Subcutaneous abdominal adipose tissue (tissue), 5 donors: ENCODE data around the gene LRRC3C.

Experiments
- H3K27ac ChIP-seq: one replicate; pipeline ENCODE4 v1.7.0; 2013; ENCODE audit warnings: low read depth, mild to moderate bottlenecking, inconsistent platforms, low read length, moderate library complexity
- H3K27me3 ChIP-seq, 5 donors: one replicate each; pipeline ENCODE4 v1.7.0; 2013; ENCODE audit warnings: low read length in 5 of 5, inconsistent platforms in 1 of 5; ENCODE audit not compliant: control insufficient read depth in 5 of 5, insufficient read depth in 4 of 5
- H3K36me3 ChIP-seq, 5 donors: one replicate each; pipeline ENCODE4 v1.7.0; 2013; ENCODE audit warnings: low read length in 5 of 5; ENCODE audit not compliant: control insufficient read depth in 5 of 5, insufficient read depth in 5 of 5
- H3K4me1 ChIP-seq, 5 donors: one replicate each; pipeline ENCODE4 v1.7.0; 2013; ENCODE audit warnings: low read length in 5 of 5, mild to moderate bottlenecking in 3 of 5, moderate library complexity in 1 of 5; ENCODE audit not compliant: control insufficient read depth in 5 of 5, insufficient read depth in 5 of 5
- H3K4me3 ChIP-seq, 5 donors: one replicate each; pipeline ENCODE4 v1.7.0; 2013; ENCODE audit warnings: low read length in 5 of 5, low read depth in 1 of 5
- H3K9ac ChIP-seq, 5 donors: one replicate each; pipeline ENCODE4 v1.7.0; 2013; ENCODE audit warnings: low read length in 5 of 5, mild to moderate bottlenecking in 4 of 5, moderate library complexity in 3 of 5
- H3K9me3 ChIP-seq, 5 donors: one replicate each; pipeline ENCODE4 v1.7.0; 2013; ENCODE audit warnings: low read length in 5 of 5; ENCODE audit not compliant: control insufficient read depth in 5 of 5
- donor health status: healthy.
- donor health status: healthy.
- donor health status: healthy.
- donor health status: healthy.
- donor health status: healthy.

The LRRC3C gene

DNA sequence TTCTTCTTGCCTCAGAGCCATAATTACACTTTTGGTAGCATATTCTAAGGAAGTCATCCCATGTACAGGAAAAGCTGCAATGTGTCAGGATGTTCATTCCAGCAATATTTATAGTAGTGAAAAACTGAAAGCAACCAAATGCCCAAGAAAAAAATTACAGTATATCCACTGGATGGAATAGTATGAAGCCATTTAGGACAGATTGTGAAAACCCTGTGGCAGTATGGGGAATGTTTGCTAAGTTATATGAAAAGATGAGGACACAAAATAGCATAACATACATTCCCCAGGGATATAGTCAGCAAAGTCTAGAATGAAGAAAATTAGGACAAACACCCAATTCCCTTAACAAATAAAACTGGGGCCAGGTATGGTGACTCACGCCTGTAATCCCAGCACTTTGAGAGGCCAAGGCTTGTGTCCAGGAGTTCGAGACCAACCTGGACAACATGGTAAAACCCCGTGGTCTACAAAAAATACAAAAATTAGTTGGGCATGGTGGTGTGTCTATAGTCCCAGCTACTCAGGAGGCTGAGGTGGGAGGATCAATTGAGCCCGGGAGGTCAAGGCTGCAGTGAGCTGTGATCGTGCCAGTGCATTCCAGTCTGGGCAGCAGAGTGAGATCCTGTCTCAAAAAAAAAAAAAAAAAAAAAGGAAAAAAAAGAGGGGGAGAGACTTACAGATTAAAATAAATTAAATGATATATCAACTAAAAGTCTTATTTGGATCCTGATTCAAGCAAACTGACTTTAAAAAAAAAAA, 2.3 kb downstream of the LRRC3C start:
- H3K36me3 ChIP-seq: no peaks in the 10 kb centered on the region
- H3K9ac ChIP-seq: no peak overlapping the region
- no peak overlapping the region for H3K4me3 ChIP-seq
- no peaks in the 10 kb centered on the region for H3K27me3 ChIP-seq
- H3K27ac ChIP-seq: peak overlapping the region; percentile 97
- no peaks in the 10 kb centered on the region for H3K9me3 ChIP-seq
- peaks cover 12 to 44% (median 41%) of the 10 kb centered on the region in 5 donors for H3K4me1 ChIP-seq

DNA sequence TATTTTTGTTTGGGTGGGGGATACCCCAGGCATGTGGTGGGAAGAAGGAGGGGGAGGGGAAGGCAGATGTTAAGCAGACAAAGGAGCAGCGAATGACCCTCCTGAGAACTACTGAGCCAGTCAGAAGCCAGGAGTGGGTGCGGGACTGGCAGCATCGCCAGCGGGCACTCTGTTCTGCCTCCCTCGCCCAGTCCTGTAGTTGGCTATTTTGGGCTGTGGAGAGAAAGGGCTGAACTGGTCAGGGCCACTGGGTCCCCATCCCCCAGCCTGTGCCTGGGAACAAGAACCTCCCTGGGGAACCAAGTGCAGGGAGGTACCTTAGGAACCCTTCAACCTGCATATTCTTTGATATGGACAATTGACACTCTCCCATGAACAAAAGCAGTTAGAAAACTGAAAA, 6.4 kb downstream of the LRRC3C start:
- Histone ChIP-seq H3K9ac (no peak overlapping the region), H3K9me3 (no peaks in the 10 kb centered on the region), H3K4me3 (no peak overlapping the region), H3K27ac (no peak overlapping the region), H3K36me3 (no peaks in the 10 kb centered on the region), H3K4me1 (peaks cover 5 to 10% (median 7%) of the 10 kb centered on the region in 5 donors), H3K27me3 (no peaks in the 10 kb centered on the region)

DNA sequence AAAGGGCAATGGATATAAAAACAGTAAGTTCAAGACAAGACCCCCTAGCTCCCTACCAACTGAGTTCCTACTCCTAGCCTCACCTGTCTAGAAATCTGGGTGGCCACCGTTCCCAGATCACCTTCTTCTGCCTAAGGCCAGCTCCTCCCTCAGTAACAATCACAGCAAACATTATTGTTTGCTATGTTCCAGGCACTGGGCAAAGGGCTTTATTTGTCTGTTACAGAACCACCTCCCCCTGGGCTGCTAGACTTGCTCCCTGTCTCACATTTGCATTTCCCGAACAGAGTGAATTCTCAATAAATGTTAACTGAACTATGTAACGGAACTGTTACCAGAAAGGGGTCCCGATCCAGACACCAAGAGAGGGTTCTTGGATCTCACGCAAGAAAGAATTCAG, 6.8 kb downstream of the LRRC3C start:
- Histone ChIP-seq H3K27me3 (no peaks in the 10 kb centered on the region), H3K4me1 (peaks cover 3 to 6% (median 4%) of the 10 kb centered on the region in 5 donors), H3K4me3 (no peak overlapping the region), H3K27ac (no peak overlapping the region), H3K9ac (no peak overlapping the region), H3K9me3 (no peaks in the 10 kb centered on the region), H3K36me3 (no peaks in the 10 kb centered on the region)

DNA sequence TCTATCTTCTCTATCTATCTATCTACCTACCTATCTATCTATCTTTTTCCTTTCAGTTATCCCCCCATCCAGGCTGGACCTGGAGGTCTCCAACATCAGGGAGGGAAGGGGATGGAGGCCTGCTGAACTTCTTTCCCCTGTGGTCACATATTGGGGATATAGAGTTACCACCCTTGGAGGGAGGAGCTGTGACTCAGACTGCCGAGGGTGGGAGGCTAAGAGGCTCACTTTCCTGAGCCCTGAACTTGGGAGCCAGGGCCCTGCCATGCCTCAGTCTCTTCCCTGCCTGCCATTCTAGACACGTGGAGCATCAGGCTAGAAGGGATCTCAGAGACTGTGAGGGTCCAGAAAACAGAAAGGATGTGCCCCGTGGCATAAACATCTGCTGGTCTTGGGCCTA, 8.4 kb downstream of the LRRC3C start:
- Histone ChIP-seq H3K9ac (no peak overlapping the region), H3K4me3 (no peak overlapping the region), H3K9me3 (no peaks in the 10 kb centered on the region), H3K36me3 (no peaks in the 10 kb centered on the region), H3K4me1 (peaks cover 0 to 7% (median 5%) of the 10 kb centered on the region in 5 donors), H3K27me3 (no peaks in the 10 kb centered on the region), H3K27ac (no peak overlapping the region)

DNA sequence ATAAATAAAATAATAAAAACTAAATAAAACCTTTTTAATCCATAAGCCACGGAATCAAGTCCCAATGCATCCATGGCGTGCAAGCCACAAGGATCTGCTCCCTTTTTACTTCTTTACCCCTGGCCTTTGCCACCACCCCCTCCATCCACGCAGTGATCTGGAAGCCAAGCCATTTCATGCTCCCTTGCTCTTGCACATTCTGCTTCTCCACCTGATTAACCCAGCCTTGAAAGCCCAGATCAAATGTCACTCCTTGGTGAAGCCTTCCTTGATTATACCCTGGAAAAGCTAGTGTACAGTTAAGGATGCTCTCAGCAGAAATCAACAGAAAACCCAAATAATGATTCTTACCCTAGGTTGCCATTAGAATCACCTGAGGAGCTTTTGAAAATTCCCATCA, 9.9 kb downstream of the LRRC3C start:
- H3K4me3 ChIP-seq: no peak overlapping the region
- no peaks in the 10 kb centered on the region for H3K9me3 ChIP-seq
- no peak overlapping the region for H3K9ac ChIP-seq
- H3K27me3 ChIP-seq: no peaks in the 10 kb centered on the region
- H3K27ac ChIP-seq: no peak overlapping the region
- H3K36me3 ChIP-seq: no peaks in the 10 kb centered on the region
- peaks cover 0 to 7% (median 5%) of the 10 kb centered on the region in 5 donors for H3K4me1 ChIP-seq

DNA sequence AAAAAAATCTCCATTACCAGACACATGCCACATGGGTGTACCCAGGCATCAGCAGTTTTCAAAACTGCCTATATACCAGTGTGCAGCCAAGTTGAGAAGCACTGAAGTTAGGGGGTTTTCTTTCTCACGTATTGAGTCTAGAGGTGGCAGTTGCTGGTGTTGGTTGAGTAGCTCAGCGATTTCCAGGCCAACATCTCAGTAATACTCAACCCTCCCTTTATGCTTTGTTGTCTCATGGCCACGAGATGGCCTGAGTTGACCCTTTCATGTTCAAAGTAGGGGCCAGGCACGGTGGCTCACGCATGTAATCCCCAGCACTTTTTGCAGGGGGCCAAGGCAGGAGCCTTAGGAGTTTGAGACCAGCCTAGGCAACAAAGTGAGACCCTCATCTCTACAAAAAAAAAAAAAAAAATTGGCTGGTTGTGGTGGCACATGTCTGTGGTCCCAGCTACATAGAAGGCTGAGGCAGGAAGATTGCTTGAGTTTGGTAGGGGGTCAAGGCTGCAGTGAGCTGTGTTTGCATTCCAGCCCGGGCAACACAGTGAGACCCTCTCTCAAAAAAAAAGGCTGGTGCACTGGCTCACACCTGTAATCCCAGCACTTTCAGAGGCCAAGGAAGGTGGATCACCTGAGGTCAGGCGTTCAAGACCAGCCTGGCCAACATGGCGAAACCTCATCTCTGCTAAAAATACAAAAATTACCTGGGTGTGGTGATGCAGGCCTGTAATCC, 10.8 kb downstream of the LRRC3C start:
- Histone ChIP-seq H3K4me1 (peaks cover 0 to 7% (median 5%) of the 10 kb centered on the region in 5 donors), H3K9me3 (no peaks in the 10 kb centered on the region), H3K36me3 (no peaks in the 10 kb centered on the region), H3K4me3 (no peak overlapping the region), H3K9ac (no peak overlapping the region), H3K27ac (no peak overlapping the region), H3K27me3 (peaks cover 0 to 2% (median 0%) of the 10 kb centered on the region in 5 donors)

DNA sequence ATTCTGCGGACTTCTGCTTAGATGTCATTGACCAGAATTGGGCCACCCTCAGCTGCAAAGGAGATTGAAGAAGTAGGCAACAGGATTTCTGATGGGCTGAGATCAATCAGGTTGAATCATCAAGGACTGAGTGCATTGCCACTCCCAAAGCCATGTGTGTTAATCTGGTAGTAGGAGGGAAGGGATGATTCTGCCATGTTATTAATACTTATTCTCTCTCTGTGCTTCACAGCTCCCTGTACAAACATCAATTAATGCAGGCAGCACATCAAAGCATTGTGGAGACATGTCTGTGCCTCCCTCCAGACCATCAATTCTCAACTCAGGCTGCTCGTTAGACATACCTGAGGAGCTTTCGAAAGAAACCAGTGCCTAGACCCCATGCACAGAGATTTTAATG, 11.6 kb downstream of the LRRC3C start:
- H3K4me3 ChIP-seq: no peak overlapping the region
- H3K9ac ChIP-seq: peak overlapping the region in 1 of 5 donors; percentile 16
- H3K36me3 ChIP-seq: no peaks in the 10 kb centered on the region
- H3K27ac ChIP-seq: no peak overlapping the region
- H3K9me3 ChIP-seq: no peaks in the 10 kb centered on the region
- peaks cover 0 to 2% (median 0%) of the 10 kb centered on the region in 5 donors for H3K27me3 ChIP-seq
- H3K4me1 ChIP-seq: peaks cover 0 to 7% (median 5%) of the 10 kb centered on the region in 5 donors

DNA sequence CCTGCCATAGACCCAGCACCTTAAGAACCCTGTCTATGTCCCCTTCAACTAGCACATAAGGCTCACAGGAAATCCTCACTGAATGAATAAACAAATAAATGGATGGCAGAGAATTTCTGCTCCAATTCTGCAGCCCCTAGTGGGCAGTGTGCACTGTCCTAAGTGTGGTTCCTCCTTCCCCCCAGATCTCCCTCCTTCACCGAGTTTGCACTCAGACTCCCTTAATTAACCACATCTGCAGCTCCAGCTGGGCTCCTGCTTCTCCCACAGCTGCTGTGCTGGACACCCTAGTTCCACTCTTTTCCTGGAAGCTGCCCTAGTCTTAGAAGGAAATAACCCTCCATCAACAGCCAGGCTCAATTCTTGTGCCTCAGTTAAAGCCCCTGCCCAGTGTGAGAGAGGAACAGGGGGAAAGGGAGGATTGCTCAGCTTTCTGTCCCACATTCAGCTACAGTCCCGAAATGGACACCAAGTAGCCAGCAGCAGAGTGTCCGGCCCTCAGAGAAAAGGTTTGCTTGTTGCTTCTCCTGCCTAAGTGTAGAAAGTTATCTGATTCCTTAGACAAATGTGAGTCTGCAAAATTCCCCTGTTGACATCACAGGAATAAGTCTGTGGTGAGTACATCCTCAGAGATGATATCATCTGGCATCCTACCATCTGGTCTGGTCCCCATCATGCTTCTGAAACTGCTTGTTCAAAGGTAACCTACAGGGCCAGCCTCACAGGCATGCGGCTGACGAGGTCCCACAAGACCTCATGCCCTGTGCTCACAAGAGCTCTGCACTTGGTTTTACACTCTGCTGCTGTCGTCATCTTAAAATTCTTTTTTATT, 12.3 kb downstream of the LRRC3C start:
- H3K27ac ChIP-seq: no peak overlapping the region
- H3K4me1 ChIP-seq: peaks cover 0 to 7% (median 5%) of the 10 kb centered on the region in 5 donors
- no peaks in the 10 kb centered on the region for H3K9me3 ChIP-seq
- H3K27me3 ChIP-seq: peaks cover 0 to 2% (median 0%) of the 10 kb centered on the region in 5 donors
- no peaks in the 10 kb centered on the region for H3K36me3 ChIP-seq
- H3K4me3 ChIP-seq: no peak overlapping the region
- H3K9ac ChIP-seq: peak overlapping the region in 1 of 5 donors; percentile 16

DNA sequence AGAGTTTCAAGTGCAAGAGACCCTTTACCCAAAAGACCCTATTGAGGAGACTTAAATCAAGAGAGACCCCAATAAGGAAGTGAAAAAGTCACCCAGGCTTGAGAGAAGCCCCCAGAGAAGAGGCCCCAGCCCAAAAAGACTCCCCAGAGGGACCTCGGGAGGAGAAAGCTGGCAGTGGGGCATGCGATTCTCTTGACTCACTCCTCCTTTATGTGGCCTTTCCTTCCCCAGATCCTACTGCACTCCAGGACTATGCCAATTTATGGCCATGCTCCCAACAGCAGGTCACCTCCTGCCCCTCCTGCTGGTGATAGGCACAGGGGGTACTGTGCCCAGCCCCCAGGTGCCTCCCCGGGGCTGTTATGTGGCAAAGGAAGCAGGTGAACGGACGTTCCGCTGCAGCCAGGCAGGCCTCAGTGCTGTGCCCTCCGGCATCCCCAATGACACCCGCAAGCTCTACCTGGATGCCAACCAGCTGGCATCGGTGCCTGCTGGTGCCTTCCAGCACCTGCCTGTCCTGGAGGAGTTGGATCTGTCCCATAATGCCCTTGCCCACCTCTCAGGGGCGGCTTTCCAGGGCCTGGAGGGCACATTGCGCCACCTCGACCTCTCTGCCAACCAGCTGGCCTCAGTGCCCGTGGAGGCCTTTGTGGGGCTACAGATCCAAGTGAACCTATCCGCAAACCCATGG, 16.3 kb downstream of the LRRC3C start:
- H3K9me3 ChIP-seq: no peaks in the 10 kb centered on the region

More for the DNA sequence above, 16.3 kb downstream of the LRRC3C start:
- no peak overlapping the region for H3K27ac ChIP-seq
- H3K9ac ChIP-seq: no peak overlapping the region
- no peak overlapping the region for H3K4me3 ChIP-seq
- H3K4me1 ChIP-seq: peaks cover 0 to 7% (median 5%) of the 10 kb centered on the region in 5 donors
- peaks cover 0 to 2% (median 0%) of the 10 kb centered on the region in 5 donors for H3K27me3 ChIP-seq
- no peaks in the 10 kb centered on the region for H3K36me3 ChIP-seq
